ENCODE measurements around the gene DR1.
"Not testable (repeated sequence)": the region's sequence is repeated elsewhere in the genome, so short reads cannot be mapped to it uniquely, and the experiment has no call there.

DR1 gene

DNA sequence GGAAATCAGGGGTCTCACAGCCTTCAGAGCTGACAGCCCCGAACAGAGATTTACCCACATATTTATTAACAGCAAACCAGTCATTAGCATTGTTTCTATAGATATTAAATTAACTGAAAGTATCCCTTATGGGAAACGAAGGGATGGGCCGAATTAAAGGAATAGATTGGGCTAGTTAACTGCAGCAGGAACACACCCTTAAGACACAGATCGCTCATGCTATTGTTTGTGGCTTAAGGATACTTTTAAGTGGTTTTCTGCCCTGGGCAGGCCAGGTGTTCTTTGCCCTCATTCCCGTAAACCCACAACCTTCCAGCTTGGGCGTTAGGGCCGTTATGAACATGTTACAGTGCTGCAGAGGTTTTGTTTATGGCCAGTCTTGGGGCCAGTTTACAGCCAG is 40.6 kb downstream of the DR1 start:
- DNase-seq (ENCODE audit: low read depth in 3 of 3) = not testable (repeated sequence)

DNA sequence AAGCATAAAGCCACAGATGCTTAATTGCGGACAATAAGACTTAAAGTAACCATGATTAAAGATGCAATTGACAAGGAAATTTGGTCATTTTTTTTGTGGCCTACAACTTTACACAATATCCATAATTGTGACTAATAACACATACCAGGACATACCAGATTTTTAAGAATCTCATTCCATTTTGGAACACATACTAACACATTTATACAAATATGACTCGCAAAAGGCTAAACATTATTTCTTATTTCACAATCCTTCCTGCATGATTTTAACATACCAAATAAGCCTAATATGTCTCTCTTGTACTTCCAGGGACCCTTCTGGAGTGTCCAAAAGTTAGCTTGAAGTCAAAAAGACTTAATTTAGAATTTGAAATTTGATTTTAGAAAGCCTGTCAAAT is 48.8 kb downstream of the DR1 start:
- no peak for DNase-seq (ENCODE audit: low read depth in 3 of 3)

DNA sequence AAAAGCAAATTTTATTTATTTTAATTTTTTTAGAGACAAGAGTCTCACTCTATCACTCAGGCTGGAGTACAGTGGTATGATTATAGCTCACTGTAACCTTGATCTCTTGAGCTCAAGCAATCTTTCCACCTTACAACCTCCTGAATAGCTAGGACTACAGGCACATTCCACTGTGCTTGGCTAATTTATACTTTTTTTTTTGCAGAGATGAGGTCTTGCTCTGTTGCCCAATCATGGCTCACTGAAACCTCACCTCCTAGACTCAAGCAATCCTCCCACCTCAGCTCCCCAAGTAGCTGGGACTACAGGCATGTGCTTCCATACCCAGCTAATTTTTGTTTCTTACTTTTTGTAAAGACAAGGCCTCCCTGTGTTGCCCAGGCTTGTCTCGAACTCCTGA is 49.5 kb downstream of the DR1 start:
- DNase-seq (ENCODE audit: low read depth in 3 of 3) = no peak

DNA sequence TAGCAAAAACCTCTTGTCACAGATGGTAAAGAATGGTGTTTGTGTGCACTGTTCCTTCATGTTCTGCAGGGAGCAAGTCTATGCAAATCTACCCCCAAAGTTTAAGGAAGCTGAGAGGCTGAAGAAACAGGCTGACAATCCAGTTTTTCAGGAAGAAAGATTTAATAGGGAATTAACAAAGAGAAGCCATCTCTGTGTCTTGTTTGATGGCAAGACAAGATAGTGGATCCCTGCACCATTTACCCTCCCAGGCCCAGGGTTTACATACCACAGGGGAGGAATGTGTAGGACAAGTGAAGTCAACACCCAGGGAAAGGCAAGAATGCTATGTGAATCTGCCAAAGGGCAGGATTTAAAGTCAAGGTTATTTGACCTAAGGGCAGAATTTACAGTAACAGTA is 54.1 kb downstream of the DR1 start:
- DNase-seq (ENCODE audit: low read depth in 3 of 3) = no peak

DNA sequence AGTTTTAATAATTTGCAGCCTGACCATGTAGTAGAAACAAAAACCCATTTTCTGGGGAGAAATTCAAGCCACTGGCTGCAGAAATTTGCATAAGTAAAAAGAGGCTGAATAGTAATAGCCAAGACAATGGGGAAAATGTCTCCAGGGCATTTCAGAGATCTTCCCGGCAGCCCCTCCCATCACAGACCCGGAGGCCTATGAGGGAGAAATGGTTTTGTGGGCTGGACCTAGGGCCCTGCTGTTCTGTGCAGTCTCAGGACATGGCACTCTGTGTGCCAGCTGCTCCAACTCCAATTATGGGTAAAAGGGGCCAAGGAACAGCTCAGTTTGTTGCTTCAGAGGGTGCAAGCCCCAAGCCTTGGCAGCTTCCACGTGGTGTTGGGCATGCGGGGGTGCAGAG is 62.5 kb downstream of the DR1 start:
- no peak for DNase-seq (ENCODE audit: low read depth in 3 of 3)

DNA sequence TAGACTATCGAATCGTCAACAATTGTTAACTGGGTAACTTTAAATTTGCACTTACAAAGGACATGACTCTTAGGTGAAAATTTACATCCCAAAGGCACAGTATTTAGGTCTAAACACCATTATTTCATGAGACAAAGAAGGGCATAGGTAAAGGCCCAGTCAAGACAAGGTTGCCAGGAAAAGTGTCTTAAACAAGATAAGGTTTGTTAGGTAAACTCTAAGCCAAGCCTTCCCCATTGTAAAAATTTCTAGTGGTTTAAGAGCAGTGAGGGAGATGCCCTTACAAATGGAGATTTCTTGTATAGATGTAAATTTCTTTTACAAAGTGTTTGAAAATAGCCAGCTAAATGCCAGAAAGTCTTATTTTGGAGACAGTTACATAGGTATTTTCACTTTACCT is 65.3 kb downstream of the DR1 start:
- DNase-seq (ENCODE audit: low read depth in 3 of 3) = no peak

DNA sequence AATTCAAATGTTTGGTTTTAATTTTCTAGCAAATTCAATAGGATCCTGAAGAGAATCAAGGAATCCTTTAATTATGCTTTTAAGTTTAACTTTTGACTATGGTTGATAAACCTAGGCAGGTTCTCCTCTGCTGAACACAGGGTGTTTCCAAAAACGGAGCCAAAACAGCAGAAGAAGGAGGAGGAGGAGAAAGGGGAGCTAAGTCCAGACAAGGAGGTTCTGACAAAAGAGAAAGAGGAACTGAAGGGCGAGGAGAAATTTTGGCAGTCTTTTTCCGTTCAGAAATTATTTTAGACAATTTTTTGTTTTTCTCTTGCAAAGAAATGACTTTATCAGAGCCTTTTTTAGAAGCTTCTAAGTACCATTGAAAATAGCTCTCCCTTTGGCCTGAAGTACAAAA is 69.0 kb downstream of the DR1 start:
- no peak for DNase-seq (ENCODE audit: low read depth in 3 of 3)

DNA sequence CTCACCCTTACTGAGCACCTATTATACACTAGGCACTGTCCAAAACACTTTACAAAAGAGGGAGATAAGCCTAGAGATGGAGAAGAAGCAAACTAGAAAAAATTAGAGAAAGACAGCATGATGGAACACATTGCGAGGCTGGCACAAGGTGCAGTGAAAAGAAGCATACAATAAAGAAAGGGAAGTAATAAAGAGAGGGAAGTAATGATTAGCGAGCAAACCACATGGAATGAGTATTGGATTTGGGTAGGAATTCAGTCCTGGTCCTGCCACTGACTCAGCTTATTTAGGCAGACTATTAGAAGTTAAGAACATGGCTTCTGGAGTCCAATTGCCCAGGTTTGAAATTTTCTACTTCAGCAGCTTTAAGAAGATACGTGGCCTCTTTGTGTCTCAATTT is 69.6 kb downstream of the DR1 start:
- DNase-seq (ENCODE audit: low read depth in 3 of 3) = no peak

DNA sequence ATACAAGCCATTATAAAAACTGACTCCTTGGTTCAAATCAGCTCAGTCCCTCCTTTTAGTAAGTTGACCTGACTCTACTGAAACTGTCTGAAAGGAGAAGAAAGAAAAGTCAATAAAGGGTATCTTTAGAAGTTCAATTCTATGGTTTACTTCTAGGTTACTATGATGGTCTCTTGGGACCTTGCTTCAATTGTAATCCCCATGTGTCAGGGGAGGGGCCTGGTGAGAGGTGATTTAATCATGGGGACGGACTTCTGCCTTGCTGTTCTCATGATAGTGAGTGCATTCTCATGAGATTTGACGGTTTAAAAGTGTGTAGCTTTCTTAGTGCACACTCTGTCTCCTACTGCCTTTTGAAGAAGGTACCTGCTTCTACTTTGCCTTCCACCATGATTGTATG is 70.5 kb downstream of the DR1 start:
- no peak for DNase-seq (ENCODE audit: low read depth in 3 of 3)
